Stimulated activated CD4-positive, alpha-beta T cell treated with anti-CD3 and anti-CD28 coated beads, Interleukin-4, amount 100 ng/mL, for 48 hours (primary cell): ENCODE data around the gene OAS2.

Experiments used
- DNase-seq, 2 donors: peaks; one replicate each; pipeline ENCODE4 v3.0.0-alpha.2; 2020; ENCODE audit warnings: low read depth in 2 of 2

The OAS2 gene

DNA sequence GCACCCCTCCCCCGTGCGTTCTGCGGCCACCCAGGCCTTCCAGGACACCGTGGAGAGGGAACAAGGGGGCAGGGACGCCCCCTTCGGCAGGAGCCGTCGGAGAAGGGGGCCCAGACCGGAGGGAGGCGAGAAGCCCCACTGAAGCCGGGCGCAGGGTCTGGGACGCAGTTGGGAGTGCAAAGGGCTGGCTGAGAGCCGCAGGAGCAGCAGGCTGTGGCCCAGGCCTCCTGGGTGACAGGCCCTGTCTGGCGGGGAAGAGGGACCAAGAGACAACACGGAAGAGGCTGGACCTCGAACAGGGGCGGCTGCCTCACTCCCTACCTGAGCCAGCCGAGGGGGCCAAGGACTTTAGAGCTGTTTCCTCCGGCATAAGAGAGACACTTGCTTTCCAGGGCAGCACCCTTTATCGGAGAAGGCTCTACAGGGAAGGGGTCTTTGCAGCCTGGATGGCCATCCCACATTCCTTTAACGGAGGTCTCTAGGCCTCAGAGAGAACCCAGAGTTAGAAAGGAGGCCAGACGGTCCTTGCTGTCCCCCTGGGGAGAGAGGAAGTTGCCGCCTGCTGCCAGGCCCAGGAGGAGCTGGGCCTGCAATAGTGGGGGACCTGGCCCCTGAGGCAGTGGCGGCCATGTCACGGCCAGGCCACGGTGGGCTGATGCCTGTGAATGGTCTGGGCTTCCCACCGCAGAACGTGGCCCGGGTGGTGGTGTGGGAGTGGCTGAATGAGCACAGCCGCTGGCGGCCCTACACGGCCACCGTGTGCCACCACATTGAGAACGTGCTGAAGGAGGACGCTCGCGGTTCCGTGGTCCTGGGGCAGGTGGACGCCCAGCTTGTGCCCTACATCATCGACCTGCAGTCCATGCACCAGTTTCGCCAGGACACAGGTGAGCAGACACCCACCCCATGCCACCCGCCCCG lies 79.5 kb downstream of the OAS2 start:
- DNase-seq, result no peak

DNA sequence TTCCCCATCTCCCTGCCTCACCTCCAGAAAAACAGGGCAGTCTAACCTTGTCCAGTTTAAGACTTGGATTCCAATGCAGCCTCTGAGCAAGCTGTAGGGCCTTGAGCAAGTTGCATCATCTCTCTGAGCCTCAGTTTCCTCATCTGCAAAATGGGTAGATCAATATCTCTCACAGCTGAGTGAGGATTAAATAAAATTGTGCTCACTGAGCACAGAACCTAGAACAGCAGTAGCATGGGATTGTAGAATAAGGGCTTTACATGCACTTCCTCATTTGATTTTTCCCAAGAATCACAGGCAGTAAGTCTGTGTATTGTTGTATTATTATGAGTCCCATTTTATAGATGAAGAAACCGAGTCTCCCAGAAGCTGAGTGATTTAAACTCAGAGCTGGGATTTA lies 80.2 kb downstream of the OAS2 start:
- no peak for DNase-seq

DNA sequence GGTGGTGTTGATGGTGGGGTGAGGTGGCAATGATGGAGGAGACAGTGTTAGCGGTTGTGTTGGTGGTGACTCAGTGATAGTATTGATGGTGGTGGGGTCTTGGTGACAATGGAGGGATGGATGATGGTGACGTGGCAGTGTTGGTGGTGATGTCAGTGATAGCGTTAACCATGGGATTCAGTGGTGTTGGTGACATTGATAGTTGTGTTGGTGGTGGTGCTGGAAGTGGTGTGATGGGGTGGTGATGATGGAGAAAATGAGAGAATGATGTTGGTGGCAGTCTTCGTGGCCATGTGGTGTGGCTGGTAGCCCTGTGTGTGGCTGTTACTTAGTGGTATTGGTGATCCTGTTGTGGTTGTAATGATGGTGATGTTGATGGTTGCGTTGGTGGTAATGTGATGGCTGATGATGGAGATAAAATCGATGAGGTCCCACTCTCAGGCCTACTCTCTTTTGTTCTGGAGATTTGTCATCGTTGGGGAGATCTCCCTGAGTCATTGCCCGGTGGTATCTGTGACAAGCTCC lies 80.8 kb downstream of the OAS2 start:
- no peak for DNase-seq

DNA sequence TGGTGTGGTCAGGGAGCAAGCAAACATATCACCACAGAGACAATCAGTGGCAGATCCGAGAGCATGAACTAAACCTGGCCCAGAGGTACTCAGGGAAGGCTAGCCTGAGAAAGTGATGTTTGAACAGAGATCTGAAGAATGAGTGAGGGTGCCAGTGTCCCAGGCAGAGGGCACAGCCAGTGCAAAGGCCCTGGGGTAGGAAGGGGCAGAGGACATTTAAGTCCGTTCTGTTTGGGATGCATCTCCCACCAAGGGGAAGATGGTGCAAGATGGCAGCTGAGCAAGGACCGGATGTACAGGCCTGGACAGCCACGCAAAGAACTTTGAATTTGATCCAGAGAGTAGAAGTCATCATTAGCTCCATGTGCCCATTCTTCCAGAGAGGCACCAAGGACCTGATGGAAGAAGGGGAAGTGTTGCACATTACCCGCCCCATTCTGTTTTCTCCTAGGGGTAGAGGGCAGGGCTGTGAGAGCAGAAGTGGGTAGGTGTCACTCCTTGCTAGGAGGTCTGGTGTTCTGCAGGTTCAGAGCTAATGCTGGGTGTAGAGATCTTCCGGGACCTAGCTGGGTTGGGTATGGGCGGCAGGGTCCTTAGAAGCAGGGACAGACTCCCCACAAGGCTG lies 82.1 kb downstream of the OAS2 start:
- no peak for DNase-seq

DNA sequence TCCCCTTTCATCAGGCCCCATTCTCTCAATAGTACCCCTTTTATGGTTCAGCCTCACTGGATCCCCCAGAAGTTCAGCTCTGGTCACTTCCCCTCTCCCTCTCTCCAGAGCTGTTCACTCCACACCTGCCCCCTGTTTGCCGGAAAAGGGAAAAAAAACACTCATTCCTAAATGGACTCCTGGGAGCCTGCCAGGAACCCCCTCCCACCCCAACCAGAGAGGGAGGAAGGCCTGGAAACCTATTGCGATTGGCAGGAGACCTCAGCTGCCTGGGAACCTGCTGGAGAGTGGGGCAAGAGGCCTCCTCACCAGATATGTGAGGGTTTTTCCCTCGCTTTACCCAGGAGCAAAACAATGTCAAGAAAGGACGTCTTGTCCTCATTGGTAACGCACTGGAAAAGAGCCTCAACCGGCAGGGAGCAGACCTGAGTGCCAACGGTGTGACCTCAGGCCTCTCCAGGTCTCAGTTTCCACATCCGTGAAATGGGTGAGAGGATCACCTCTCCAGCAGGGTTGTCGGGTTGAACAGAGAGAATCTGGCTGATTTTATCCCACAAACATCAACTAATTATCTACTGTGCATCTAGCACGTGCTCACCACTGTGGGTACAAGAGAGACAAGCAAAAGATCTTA lies 82.9 kb downstream of the OAS2 start:
- DNase-seq, result no peak
